Posterior cingulate gyrus (tissue), 11 donors: ENCODE data around the gene INO80.
A peak's percentile ranks its signal among the peaks of the same experiment; 100 is the strongest.
"Not testable (repeated sequence)": the region's sequence is repeated elsewhere in the genome, so short reads cannot be mapped to it uniquely, and the experiment has no call there.

Experiments used
- DNase-seq, 10 donors: peaks; one replicate each; pipeline versions ENCODE4 v3.0.0 to v3.0.0-alpha.2; 2020 to 2021; ENCODE audit warnings: mixed read lengths in 3 of 10
- intact Hi-C: fragments of 100-400 bp; cut with DNase I; formaldehyde crosslinking; loops from one replicate; pipeline ENCODE4 v1.15.1; 2023

The INO80 gene

DNA sequence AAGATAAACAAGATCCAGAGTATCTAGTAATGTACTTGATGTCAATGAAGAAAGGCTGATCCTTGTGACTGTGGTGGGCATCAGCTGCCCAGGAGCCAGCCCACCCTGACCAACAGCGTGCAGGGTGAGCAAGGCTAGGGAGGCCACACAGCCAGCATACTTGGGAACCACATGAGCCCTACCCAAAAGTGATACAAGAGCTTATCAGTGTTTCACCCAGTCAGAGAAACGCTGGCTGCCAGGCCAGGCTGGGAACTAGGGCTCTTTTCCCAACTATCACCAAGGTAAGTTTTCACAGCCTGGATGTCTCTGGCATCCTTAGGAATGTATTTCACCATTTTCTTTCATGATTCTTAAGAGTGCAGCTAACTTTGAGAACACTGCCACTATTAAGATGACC is 137.9 kb downstream of the INO80 start:
- no peak for DNase-seq
- intact Hi-C loops = no loop called here

DNA sequence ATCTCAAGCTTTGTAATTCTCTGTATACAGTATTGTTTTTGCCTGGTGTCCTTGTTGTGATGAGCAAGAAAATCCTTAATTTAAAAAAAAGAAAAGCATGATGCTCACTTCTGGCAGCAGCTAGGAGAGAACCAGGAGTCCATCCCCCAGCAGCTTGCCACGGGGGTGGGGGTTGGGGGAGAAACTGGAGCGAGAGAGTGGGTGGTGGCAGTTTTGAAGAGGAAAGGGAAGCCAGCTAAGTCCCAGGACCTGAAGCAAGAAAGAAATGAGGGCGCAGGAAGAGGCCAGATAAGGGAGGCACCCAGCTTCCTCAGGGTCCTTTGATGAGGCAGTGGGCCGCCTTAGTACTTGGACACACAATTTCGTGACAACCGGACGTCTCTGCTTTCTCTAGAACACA is 139.3 kb downstream of the INO80 start:
- intact Hi-C loops = no loop called here
- DNase-seq = peak in 4 of 10 donors; percentile 47 to 89 (median 64)

DNA sequence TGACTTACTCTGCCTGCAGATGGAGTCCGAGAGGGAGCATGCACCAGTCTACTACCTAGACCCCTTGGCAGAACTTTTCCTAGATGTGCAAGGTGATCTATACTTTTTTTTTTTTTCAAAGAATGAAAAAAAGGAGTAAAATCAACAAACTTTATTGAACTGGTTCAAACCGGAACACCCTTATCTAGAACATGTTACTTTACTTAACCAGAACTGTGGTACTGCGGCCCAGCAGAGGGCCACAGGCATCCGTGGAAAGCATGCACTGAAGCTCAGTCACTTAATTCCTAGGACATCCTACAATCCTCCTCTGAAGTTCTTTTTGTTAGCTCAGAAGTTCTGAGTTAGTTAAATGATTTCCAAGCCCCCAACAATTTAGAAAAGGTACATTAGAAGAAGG is 141.2 kb downstream of the INO80 start:
- intact Hi-C loops = no loop called here
- DNase-seq = no peak

DNA sequence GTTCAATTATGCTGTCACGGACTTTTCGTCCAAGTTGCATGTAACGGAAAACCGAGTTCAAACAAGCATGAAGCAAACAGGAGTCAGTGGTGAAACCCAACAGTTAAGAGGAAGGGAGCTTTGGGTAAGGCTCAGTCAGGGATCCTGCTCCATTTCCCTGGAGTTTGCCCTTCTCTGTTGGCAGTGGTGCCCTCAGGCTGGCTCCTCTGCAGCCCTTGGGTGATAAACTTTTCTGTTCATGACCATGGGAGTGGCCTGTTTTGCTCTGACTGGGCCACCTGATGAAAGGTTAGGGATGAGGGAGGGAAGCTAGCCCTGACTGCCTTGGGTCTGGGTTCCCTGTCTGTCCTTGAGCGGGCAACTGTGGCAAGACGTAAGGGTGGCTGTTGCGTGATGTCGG is 146.7 kb downstream of the INO80 start:
- DNase-seq = no peak
- intact Hi-C loops = no loop called here

GRCh38 chr15:40968290-40969085 is 147.6 kb downstream of the INO80 start:
- no peak for DNase-seq
- intact Hi-C loops = no loop called here

DNA sequence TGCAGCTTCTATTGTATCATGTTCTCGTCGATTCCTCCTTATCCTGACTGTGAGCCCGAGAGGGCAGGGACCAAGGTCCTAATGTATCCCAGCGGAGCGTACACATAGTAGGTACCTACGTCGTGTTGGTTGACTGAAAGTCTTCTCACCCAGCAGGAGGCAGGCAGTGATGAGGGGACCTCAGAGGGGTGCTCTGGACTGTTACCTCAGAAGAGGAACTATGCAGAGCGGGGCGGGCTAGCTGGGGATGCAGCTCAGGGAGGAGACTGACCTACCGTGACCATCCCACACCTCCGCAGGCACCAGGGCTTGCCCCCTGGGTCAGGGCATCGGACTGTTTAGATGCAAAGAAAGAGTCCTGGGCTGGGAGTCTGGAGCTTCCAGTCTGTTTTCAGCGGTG is 151.4 kb downstream of the INO80 start:
- DNase-seq = no peak
- intact Hi-C loops = no loop called here

GRCh38 chr15:40964006-40964405 is 152.1 kb downstream of the INO80 start:
- intact Hi-C loops = no loop called here
- DNase-seq = no peak

- intact Hi-C loops = no loop called here
- DNase-seq = peak in 1 of 10 donors; percentile 47
Observed at GRCh38 chr15:40963201-40963600, 152.9 kb downstream of the INO80 start.

GRCh38 chr15:40962317-40962716 is 153.8 kb downstream of the INO80 start:
- intact Hi-C loops, DNase-seq: not testable (repeated sequence)

DNA sequence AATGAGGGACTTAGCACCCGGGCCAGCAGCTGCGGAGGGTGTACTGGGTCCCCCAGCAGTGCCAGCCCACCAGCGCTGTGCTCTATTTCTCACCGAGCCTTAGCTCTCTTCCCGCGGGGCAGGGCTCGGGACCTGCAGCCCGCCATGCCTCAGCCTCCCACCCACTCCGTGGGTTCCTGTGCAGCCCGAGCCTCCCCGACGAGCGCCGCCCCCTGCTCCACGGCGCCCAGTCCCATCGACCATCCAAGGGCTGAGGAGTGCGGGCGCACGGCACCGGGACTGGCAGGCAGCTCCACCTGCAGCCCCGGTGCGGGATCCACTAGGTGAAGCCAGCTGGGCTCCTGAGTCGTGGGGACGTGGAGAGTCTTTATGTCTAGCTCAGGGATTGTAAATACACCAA is 154.3 kb downstream of the INO80 start:
- DNase-seq, intact Hi-C loops: not testable (repeated sequence)

DNA sequence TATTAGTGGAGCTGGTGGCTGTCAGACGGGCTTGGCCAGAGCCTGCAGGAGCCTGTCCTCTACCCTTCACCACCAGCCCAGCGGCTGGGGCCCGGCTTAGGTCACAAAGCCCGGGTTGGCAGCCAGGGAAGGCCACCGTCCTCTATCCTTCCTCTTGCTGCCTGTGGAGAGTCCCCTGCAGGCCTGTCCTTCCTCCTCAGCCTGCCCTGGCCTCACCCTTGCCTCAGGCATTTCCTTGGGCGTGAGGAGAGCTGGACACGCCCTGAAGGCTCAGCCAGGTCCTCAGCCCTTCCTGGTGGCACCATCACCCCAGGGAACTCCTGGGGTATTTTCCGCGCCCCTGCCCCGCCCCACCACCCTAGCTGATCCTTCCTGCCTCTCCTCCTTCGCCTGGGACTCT is 155.2 kb downstream of the INO80 start:
- DNase-seq = no peak
- intact Hi-C loops = no loop called here

DNA sequence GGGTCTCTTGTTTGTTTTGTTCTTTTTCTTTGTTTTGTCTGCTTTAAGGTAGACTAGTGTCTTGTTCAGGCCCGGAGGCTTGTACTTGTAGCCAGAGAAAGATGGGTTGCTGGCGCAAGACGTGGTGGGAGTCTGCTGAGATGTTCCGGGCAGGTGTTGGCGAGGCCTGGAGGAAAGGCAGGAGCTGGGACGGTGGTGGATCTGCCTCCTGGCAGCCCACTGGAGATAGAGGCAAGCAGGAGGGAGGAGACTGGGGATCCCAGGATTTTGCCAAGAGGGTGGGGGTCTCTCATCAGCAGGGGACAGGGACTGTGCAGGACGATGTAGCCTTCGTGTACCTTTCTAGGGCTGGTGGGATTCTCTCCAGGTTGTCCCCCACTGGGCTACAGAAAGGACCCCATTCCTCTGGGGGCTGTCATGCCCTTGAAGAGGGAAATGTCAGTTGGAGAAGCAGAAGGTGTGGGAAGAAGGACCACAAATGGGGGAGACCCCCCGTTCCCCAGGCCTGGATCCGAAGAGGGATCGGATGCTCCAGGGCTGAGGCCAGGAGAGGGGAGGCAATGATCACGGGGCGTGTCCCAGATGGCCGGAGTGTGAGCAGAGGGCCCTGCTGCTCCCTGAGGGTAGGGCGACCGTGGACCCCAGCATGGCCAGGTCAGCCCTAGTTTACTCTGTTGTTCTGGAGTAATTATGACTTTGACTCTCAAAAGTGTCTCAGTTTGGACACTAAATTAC is 155.8 kb downstream of the INO80 start:
- DNase-seq = no peak

DNA sequence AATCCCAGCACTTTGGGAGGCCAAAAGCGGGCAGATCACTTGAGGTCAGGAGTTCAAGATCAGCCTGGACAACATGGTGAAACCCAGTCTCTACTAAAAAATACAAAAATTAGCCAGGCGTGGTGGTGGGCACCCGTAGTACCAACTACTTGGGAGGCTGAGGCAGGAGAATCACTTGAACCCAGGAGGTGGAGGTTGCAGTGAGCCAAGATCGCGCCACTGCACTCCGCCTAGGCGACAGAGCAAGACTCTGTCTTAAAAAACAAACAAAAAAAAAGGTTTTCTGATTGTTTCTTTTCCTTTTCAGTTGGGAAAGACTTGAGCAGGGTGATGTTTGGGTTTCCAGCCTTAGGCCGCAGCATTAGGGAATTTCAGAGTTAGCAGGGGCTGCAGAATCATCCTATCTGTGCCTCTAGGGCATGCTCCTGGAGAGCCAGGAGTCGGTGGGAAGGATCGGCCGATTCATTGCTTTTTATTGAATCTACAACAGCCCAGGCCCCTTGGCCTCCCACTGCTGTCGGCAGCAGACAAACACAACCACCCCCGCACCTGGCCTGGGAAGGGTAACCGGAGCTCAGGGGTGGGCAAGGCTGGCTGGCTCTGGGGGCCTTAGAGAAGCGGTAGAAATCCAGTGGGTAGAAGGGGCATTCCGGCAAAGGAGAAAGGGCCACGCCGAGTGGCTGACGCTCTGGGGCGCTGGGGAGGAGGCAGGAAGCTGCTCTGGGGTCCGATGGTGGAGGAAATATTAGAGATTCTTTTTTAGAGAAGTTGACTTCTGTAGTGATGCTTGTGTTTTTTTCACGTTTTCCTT is 156.5 kb downstream of the INO80 start:
- DNase-seq = peak in 1 of 10 donors; percentile 33
- intact Hi-C loops = no loop called here

More for the DNA sequence above, 155.8 kb downstream of the INO80 start:
- intact Hi-C loops = no loop called here

DNA sequence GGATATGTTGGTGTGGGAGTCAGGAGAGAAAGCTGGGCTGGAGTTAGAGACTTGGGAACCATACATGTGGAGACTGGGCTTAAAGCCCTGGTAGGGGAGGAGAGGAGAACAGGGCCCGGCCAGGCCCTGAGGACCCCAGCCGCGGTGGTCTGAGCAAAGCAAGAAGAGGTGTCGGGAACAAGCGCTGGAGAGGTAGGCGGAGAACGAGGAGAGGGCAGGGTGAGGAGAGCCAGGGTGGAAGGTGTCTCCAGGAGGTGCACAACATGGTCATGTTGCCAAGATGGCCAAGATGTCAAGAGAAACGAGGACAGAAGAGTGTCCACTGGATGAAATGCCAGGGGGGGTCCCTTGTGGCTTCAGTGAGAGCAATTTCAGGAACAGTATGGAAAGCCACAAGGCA is 157.4 kb downstream of the INO80 start:
- intact Hi-C loops = no loop called here
- peak in 1 of 10 donors; percentile 58 for DNase-seq

- peak in 1 of 10 donors; percentile 59 for DNase-seq
- intact Hi-C loops = no loop called here
Observed at GRCh38 chr15:40958146-40958545, 157.9 kb downstream of the INO80 start.

DNA sequence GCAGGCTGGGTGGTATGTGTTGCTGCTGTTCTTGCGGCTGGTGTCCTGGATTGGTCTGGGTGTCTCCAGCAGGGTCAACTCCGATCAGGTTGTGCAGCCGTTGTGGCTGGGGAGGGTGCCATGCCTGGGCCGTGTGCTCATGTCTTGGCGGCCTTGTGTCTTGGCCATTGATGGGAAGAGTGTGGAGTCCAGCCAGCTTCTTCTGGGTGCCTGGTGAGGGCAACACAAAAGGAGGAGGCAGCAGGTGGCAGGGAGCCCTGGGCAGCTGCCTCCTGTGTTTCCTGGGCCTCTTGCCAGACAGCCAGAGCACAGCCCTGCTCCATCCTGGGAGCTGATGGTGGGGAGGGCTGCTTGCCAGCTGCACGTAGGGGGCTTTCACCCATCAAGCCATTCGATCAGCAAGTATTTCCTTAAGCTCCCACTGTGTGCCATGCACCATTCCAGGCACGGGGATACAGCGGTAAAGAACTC is 158.5 kb downstream of the INO80 start:
- intact Hi-C loops = no loop called here
- DNase-seq = peak in 3 of 10 donors; percentile 39 to 87 (median 73)

GRCh38 chr15:40957041-40957555 is 159.0 kb downstream of the INO80 start:
- intact Hi-C loops = no loop called here
- DNase-seq = no peak

DNA sequence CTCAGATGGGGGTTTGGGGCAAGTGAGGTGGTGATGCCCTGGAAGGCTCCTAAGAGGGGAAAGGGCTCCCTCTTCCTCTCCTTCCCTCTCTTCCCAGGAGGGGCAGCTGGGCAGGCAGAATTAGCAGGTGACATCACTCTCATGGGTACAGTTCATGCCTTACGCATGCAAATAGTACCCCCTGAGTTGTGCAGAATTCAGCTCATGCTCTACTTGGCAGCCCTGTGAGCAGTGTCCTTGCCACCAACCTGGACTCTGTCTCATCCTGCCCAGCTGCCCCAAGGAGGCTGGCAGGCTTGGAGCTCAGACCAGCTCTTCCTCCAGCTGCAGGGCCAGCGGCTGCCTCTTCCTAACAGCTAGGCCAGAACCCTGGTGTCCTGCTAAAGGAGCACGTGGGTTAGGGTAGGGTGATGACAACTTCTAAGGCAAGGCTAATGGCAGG is 159.5 kb downstream of the INO80 start:
- peak in 1 of 10 donors; percentile 39 for DNase-seq

GRCh38 chr15:40955930-40956540 is 160.0 kb downstream of the INO80 start:
- intact Hi-C loops = no loop called here
- peak in 1 of 10 donors; percentile 6 for DNase-seq

More for the DNA sequence above, 159.5 kb downstream of the INO80 start:
- intact Hi-C loops = no loop called here
